ENCODE results near the gene ACSL3. TPM values are rescaled to one million over a fixed set of nuclear protein-coding genes. Genes with fewer than 3 reads are reported as not detected.

Gene ACSL3
- total RNA-seq, 4 donors from 2014 or later, result 31.1 to 56.3 (median 52.5) TPM

GRCh38 chr2:222968550-222969155 lies 107.8 kb downstream of the ACSL3 start:
- Histone ChIP-seq H3K4me1 (peaks cover 6 to 20% (median 13%) of the 10 kb centered on the region in 4 donors), H3K36me3 (no peaks in the 10 kb centered on the region), H3K27ac (replicated peaks in 1 of 4) (no peak overlapping the region), H3K27me3 (no peaks in the 10 kb centered on the region), H3K9me3 (peaks cover 0 to 7% (median 0%) of the 10 kb centered on the region in 4 donors), H3K4me3 (no peak overlapping the region)
- no peak for TF ChIP-seq EP300 (IDR thresholded peaks at IDR 0.05)
- TF ChIP-seq POLR2AphosphoS5 (IDR thresholded peaks at IDR 0.05), result no peak
- no peak for TF ChIP-seq CTCF (IDR thresholded peaks at IDR 0.05)
- no peak for TF ChIP-seq POLR2A (IDR thresholded peaks at IDR 0.05; ENCODE audit: low read depth)
- intact Hi-C loops (cut with DNase I), result no loop called here
- WGBS, result 89% methylated on average over 6 of the region's 6 CpGs
- DNase-seq (ENCODE audit: extremely low spot score), result peak; percentile 31

DNA sequence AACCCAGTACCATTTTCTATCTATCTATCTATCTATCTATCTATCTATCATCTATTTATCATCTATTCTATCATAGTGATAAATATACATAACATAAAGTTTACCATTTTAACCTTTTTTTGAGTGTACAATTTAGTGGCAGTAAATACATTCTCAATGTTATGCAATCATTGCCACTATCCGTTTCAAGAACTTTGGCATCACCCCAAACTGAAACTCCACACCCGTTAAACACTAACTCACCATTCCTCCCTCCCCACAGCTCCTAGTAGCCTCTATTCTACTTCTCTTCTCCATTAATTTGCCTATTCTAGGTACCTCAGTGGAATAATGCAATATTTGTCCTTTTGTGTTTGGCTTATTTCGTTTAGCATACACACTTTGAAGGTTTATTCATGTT lies 108.7 kb downstream of the ACSL3 start:
- 42% methylated on average over 3 of the region's 3 CpGs for WGBS
- TF ChIP-seq CTCF (IDR thresholded peaks at IDR 0.05) (no peak), EP300 (IDR thresholded peaks at IDR 0.05) (no peak), POLR2A (IDR thresholded peaks at IDR 0.05; ENCODE audit: low read depth) (no peak), POLR2AphosphoS5 (IDR thresholded peaks at IDR 0.05) (no peak)
- no peak for DNase-seq (ENCODE audit: extremely low spot score)
- H3K9me3 ChIP-seq, result peaks cover 0 to 7% (median 0%) of the 10 kb centered on the region in 4 donors
- H3K4me3 ChIP-seq, result no peak overlapping the region
- no peak overlapping the region for H3K27ac ChIP-seq (replicated peaks in 1 of 4)
- H3K4me1 ChIP-seq, result peaks cover 7 to 20% (median 13%) of the 10 kb centered on the region in 4 donors
- H3K36me3 ChIP-seq, result no peaks in the 10 kb centered on the region
- no peaks in the 10 kb centered on the region for H3K27me3 ChIP-seq
- intact Hi-C loops (cut with DNase I), result no loop called here

DNA sequence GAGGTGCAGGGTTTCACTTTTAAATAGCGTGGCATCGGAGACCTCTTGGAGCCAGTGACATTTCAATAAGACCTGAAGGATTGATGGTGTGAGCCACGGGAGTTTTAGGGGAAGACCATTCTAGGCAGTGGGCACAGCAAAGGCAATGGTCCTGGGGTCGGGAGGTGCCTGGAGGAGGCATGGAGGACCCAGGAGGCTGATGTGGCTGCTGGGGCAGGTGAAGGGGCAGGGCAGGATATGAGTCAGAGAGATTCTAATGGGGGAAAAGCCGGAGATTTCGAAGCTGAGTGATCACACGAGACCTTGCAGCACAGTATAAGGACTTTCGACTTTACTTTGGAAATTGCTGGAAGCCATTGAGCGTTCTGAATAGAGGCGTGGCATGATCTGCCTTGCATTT lies 111.6 kb downstream of the ACSL3 start:
- no peak for TF ChIP-seq EP300 (IDR thresholded peaks at IDR 0.05)
- no peak for TF ChIP-seq POLR2A (IDR thresholded peaks at IDR 0.05; ENCODE audit: low read depth)
- no peak for TF ChIP-seq CTCF (IDR thresholded peaks at IDR 0.05)
- TF ChIP-seq POLR2AphosphoS5 (IDR thresholded peaks at IDR 0.05), result no peak
- H3K9me3 ChIP-seq, result no peaks in the 10 kb centered on the region
- DNase-seq (ENCODE audit: extremely low spot score), result peak; percentile 66
- H3K4me3 ChIP-seq, result no peak overlapping the region
- H3K27me3 ChIP-seq, result no peaks in the 10 kb centered on the region
- intact Hi-C loops (cut with DNase I), result loop anchor here (5.0 kb wide), 1 partner anchor 825 kb away; no protein-coding TSS in a partner anchor
- no peaks in the 10 kb centered on the region for H3K36me3 ChIP-seq
- H3K27ac ChIP-seq (replicated peaks in 1 of 4), result no peak overlapping the region
- H3K4me1 ChIP-seq, result peaks cover 7 to 20% (median 13%) of the 10 kb centered on the region in 4 donors
- 88% methylated on average over 10 of the region's 10 CpGs for WGBS

GRCh38 chr2:222973237-222973636 lies 112.4 kb downstream of the ACSL3 start:
- intact Hi-C loops (cut with DNase I), result loop anchor here (5.0 kb wide), 1 partner anchor 824 kb away; no protein-coding TSS in a partner anchor
- Histone ChIP-seq H3K27ac (replicated peaks in 1 of 4) (no peak overlapping the region), H3K9me3 (no peaks in the 10 kb centered on the region), H3K36me3 (no peaks in the 10 kb centered on the region), H3K4me1 (peaks cover 7 to 20% (median 13%) of the 10 kb centered on the region in 4 donors), H3K4me3 (no peak overlapping the region), H3K27me3 (no peaks in the 10 kb centered on the region)
- peak; percentile 90 for DNase-seq (ENCODE audit: extremely low spot score)
- 73% methylated on average over 4 of the region's 4 CpGs for WGBS
- no peak for TF ChIP-seq POLR2AphosphoS5 (IDR thresholded peaks at IDR 0.05)
- no peak for TF ChIP-seq POLR2A (IDR thresholded peaks at IDR 0.05; ENCODE audit: low read depth)
- TF ChIP-seq EP300 (IDR thresholded peaks at IDR 0.05), result no peak

DNA sequence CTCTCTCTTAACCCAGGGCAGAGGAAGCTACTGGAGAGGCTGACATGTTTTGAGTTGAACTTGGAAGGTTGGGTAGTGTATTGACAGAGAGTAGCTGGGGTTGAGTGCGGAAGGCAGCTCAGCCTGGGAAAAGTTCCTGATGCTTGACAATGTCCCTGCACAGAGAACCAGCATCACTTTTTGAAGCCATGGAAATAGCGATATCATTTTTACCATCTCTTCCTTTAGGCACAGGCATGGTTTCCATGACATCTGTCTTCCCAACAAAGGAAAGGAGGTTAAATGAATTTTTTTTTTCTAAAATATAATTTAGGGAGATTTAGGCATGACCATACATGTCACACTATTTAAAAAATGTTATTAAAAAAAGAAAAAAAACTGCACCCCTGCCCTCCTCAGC lies 112.9 kb downstream of the ACSL3 start:
- WGBS, result 89% methylated on average over 2 of the region's 2 CpGs
- no peak overlapping the region for H3K4me3 ChIP-seq
- peaks cover 7 to 20% (median 13%) of the 10 kb centered on the region in 4 donors for H3K4me1 ChIP-seq
- no peak overlapping the region for H3K27ac ChIP-seq (replicated peaks in 1 of 4)
- DNase-seq (ENCODE audit: extremely low spot score), result no peak
- intact Hi-C loops (cut with DNase I), result loop anchor here (5.0 kb wide), 1 partner anchor 824 kb away; no protein-coding TSS in a partner anchor
- H3K27me3 ChIP-seq, result no peaks in the 10 kb centered on the region
- no peak for TF ChIP-seq POLR2AphosphoS5 (IDR thresholded peaks at IDR 0.05)
- TF ChIP-seq POLR2A (IDR thresholded peaks at IDR 0.05; ENCODE audit: low read depth), result no peak
- no peak for TF ChIP-seq CTCF (IDR thresholded peaks at IDR 0.05)
- H3K9me3 ChIP-seq, result no peaks in the 10 kb centered on the region
- H3K36me3 ChIP-seq, result no peaks in the 10 kb centered on the region
